Measurements from ENCODE around the gene DGLUCY. TPM values are rescaled to one million over a fixed set of nuclear protein-coding genes. Genes with fewer than 3 reads are reported as not detected.

Gene DGLUCY
- total and polyA plus RNA-seq, 2 of the 8 experiments (the other 6 are each of a cell fraction or from before 2014, with no cell fraction given): 24.9 to 31.8 TPM

GRCh38 chr14:91143862-91144261, 30.0 kb downstream of the DGLUCY start:
- no peak overlapping the region for H4K8ac ChIP-seq (ENCODE audit: extremely low read depth, insufficient read depth, low read length)
- H3K4me1 ChIP-seq (replicated peaks in 1 of 4; ENCODE audit: control insufficient read depth in 3 of 4, insufficient read depth in 4 of 4, low read length in 3 of 4): peaks cover 0 to 5% (median 3%) of the 10 kb centered on the region in 4 experiments; a peak in 4 of 7 replicates
- DNase-seq (ENCODE audit: low read depth in 1 of 2, low spot score in 2 of 2): no peak
- WGBS, 2 experiments (ENCODE audit: extremely low coverage in 1 of 2, insufficient coverage in 1 of 2, insufficient read length in 1 of 2, insufficient replicate concordance in 2 of 2, low coverage in 1 of 2, low lambda C conversion rate in 2 of 2, missing lambda C conversion rate in 1 of 2): 87% methylated on average over 8 of the region's 8 CpGs; no CpG with 5 or more reads in 1 of the 2 experiments
- H2BK15ac ChIP-seq (ENCODE audit: low read length): no peak overlapping the region
- no peak overlapping the region for H2BK20ac ChIP-seq (ENCODE audit: low read length)
- no peaks in the 10 kb centered on the region for H3K9me3 ChIP-seq (ENCODE audit: insufficient read depth in 2 of 2, low read depth in 1 of 2, low read length in 1 of 2)
- no peak overlapping the region for H3K27ac ChIP-seq (ENCODE audit: low read depth, low read length)
- no peak overlapping the region for H3K9ac ChIP-seq (replicated peaks in 1 of 4; ENCODE audit: extremely low read depth in 1 of 4, low read depth in 3 of 4, low read length in 3 of 4)
- no peak for FAIRE-seq
- no peak overlapping the region for H4K5ac ChIP-seq (ENCODE audit: insufficient read length, low read depth, low read length)
- H2BK5ac ChIP-seq (ENCODE audit: low read depth, low read length): no peak overlapping the region
- H3K4me3 ChIP-seq (ENCODE audit: extremely low read depth in 1 of 4, insufficient read depth in 2 of 4, low read depth in 3 of 4, low read length in 4 of 4): no peak overlapping the region
- H2BK12ac ChIP-seq (ENCODE audit: low read depth, low read length): no peak overlapping the region
- no peaks in the 10 kb centered on the region for H3K79me2 ChIP-seq (ENCODE audit: control insufficient read depth in 1 of 2, insufficient read depth in 2 of 2, low read length in 2 of 2)
- H3K23ac ChIP-seq (ENCODE audit: insufficient read length): no peak overlapping the region
- no peak overlapping the region for H2AFZ ChIP-seq (ENCODE audit: low read length)
- no peak for TF ChIP-seq GTF2F1 (IDR thresholded peaks at IDR 0.05; ENCODE audit: borderline replicate concordance, low read depth, low read length)
- TF ChIP-seq CREB1 (IDR thresholded peaks at IDR 0.05): no peak
- no peak for TF ChIP-seq ZNF274 (IDR thresholded peaks at IDR 0.05; ENCODE audit: borderline replicate concordance, extremely low read depth, low read length)
- no peak for TF ChIP-seq BRCA1 (IDR thresholded peaks at IDR 0.05; ENCODE audit: low read depth, low read length)
- TF ChIP-seq BCL11A (IDR thresholded peaks at IDR 0.05; ENCODE audit: low read depth in 2 of 2, low read length in 2 of 2): no peak
- TF ChIP-seq SAP30 (IDR thresholded peaks at IDR 0.05; ENCODE audit: insufficient read depth, insufficient replicate concordance, low read length): no peak
- no peak for TF ChIP-seq TAF1 (IDR thresholded peaks at IDR 0.05; ENCODE audit: low read depth, low read length)
- TF ChIP-seq BACH1 (IDR thresholded peaks at IDR 0.05; ENCODE audit: low read length): no peak
- no peak for TF ChIP-seq E2F6 (IDR thresholded peaks at IDR 0.05)
- no peak for TF ChIP-seq MAX (IDR thresholded peaks at IDR 0.05)
- POLR2A ChIA-PET (ENCODE audit: partially characterized antibody): interaction anchor here (1.7 kb wide), 1 partner anchor 11 kb away, joined by 5 read pairs; no protein-coding TSS in a partner anchor
- no peak overlapping the region for H3K18ac ChIP-seq (ENCODE audit: extremely low read depth, low read length)
- H3K36me3 ChIP-seq (ENCODE audit: control insufficient read depth in 2 of 4, insufficient read depth in 4 of 4, low read length in 3 of 4): peaks cover 0 to 10% (median 1%) of the 10 kb centered on the region in 4 experiments; a peak in 5 of 8 replicates
- no peak overlapping the region for H3K4me2 ChIP-seq (ENCODE audit: insufficient read depth in 1 of 2, low read depth in 2 of 2, low read length in 2 of 2)
- H3K23me2 ChIP-seq (ENCODE audit: low read depth, low read length): no peaks in the 10 kb centered on the region
- CTCF ChIA-PET (ENCODE audit: partially characterized antibody): interaction anchor here (0.8 to 2.0 kb wide), 6 partner anchors 23 to 241 kb away, joined by 3 to 5 read pairs (median 4); no protein-coding TSS in a partner anchor
- no peaks in the 10 kb centered on the region for H3K79me1 ChIP-seq (ENCODE audit: low read depth, low read length)
- peaks cover 0 to 1% of the 10 kb centered on the region in 2 experiments for H4K20me1 ChIP-seq (replicated peaks in 1 of 2; ENCODE audit: control insufficient read depth in 1 of 2, insufficient read depth in 2 of 2, low read length in 2 of 2)
- H3K56ac ChIP-seq (replicated peaks; ENCODE audit: insufficient read length, low read depth, low read length): no peak overlapping the region
- H3K27me3 ChIP-seq (replicated peaks in 1 of 4; ENCODE audit: control insufficient read depth in 3 of 4, extremely low read depth in 1 of 4, insufficient read depth in 3 of 4, low read length in 3 of 4): no peaks in the 10 kb centered on the region
- no peak overlapping the region for H3K4ac ChIP-seq (replicated peaks; ENCODE audit: insufficient read length, low read depth, low read length)
- H2BK120ac ChIP-seq (replicated peaks; ENCODE audit: low read depth, low read length): no peak overlapping the region
- H2AK5ac ChIP-seq (ENCODE audit: low read depth, low read length): no peak overlapping the region
- H3K14ac ChIP-seq (ENCODE audit: insufficient read length): no peak overlapping the region
- no peak overlapping the region for H4K91ac ChIP-seq (replicated peaks; ENCODE audit: insufficient read length, low read length)
